A673 (cell line): ENCODE results near the gene KIF17.

Experiments
- EZH2 ChIP-seq: fragments of 200-600 bp; sonication (generic); IDR thresholded peaks from 2 replicates; pipeline ENCODE4 v1.6.1; 2017; ENCODE audit warnings: borderline replicate concordance, low read depth, mild to moderate bottlenecking, mixed read lengths, antibody characterized with exemption, low read length; ENCODE audit not compliant: poor library complexity, severe bottlenecking
- TF ChIP-seq, protein P1 (sequence below): fragments of 300-800, 200-600 bp; sonication (generic); conservative IDR thresholded peaks from 2 replicates; pipeline ENCODE4 v1.5.1; 2017; ENCODE audit warnings: low read depth, mild to moderate bottlenecking, antibody characterized with exemption, low read length, moderate library complexity, mixed read lengths

DNA sequence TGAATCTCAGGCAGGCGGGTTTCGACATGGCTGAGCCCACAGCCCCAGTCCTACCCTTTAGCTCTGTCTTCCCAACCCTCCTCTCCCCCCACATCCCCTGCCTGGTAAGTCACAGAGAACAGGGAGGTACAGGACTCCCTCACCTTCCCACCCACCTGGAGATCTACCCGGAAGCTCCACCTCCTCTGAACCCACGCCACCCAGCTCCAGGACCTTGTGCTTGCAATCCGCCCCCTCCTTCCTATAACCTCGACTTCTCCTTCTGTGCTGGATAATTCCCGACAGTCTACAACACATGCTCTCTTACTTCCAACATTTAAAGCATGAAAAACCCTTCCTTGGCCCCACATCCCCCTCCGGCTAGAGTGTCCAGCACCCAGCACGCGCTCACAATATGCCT is 22.3 kb downstream of the KIF17 start:
- TF ChIP-seq, protein P1, sequence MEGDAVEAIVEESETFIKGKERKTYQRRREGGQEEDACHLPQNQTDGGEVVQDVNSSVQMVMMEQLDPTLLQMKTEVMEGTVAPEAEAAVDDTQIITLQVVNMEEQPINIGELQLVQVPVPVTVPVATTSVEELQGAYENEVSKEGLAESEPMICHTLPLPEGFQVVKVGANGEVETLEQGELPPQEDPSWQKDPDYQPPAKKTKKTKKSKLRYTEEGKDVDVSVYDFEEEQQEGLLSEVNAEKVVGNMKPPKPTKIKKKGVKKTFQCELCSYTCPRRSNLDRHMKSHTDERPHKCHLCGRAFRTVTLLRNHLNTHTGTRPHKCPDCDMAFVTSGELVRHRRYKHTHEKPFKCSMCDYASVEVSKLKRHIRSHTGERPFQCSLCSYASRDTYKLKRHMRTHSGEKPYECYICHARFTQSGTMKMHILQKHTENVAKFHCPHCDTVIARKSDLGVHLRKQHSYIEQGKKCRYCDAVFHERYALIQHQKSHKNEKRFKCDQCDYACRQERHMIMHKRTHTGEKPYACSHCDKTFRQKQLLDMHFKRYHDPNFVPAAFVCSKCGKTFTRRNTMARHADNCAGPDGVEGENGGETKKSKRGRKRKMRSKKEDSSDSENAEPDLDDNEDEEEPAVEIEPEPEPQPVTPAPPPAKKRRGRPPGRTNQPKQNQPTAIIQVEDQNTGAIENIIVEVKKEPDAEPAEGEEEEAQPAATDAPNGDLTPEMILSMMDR = no peak
- no peak for TF ChIP-seq EZH2
